Nephron (organoid): ENCODE results near the gene AAK1.
"Not testable (repeated sequence)": the region's sequence is repeated elsewhere in the genome, so short reads cannot be mapped to it uniquely, and the experiment has no call there.

Experiments
- H3K27ac Mint-ChIP-seq, 3 experiments: 2 replicates each; pipeline ENCODE4 v1.8.0; 2020; ENCODE audit warnings: mixed read lengths in 3 of 3, mild to moderate bottlenecking in 2 of 3, moderate library complexity in 1 of 3
- H3K27me3 Mint-ChIP-seq: 2 replicates; pipeline ENCODE4 v1.8.0; 2021; ENCODE audit warnings: low read depth, mild to moderate bottlenecking, moderate library complexity, mixed read lengths
- H3K36me3 Mint-ChIP-seq: 2 replicates; pipeline ENCODE4 v1.8.0; 2020; ENCODE audit warnings: low read depth, mixed read lengths
- H3K4me1 Mint-ChIP-seq: 2 replicates; pipeline ENCODE4 v1.8.0; 2020; ENCODE audit warnings: mixed read lengths
- H3K4me3 Mint-ChIP-seq, 3 experiments: 2 replicates each; pipeline ENCODE4 v1.8.0; 2020; ENCODE audit warnings: mild to moderate bottlenecking in 3 of 3, mixed read lengths in 3 of 3, moderate library complexity in 2 of 3
- H3K9me3 Mint-ChIP-seq: 2 replicates; pipeline ENCODE4 v1.8.0; 2020; ENCODE audit warnings: mixed read lengths
- CTCF ChIP-seq, 3 experiments: fragments of 200-600 bp; sonication (generic); IDR thresholded peaks; one replicate each; pipeline ENCODE4 v1.5.0; 2021; ENCODE audit warnings: antibody characterized with exemption in 3 of 3; ENCODE audit not compliant: unreplicated experiment in 3 of 3

AAK1 gene

GRCh38 chr2:69623236-69623635, 20.3 kb downstream of the AAK1 start:
- H3K36me3 Mint-ChIP-seq, result peaks cover 3% of the 10 kb centered on the region
- no peak for TF ChIP-seq CTCF (IDR thresholded peaks at IDR 0.05; ENCODE audit: unreplicated experiment in 3 of 3)

GRCh38 chr2:69622805-69623204, 20.7 kb downstream of the AAK1 start:
- H3K4me1 Mint-ChIP-seq, H3K27me3 Mint-ChIP-seq, H3K9me3 Mint-ChIP-seq, H3K4me3 Mint-ChIP-seq, H3K27ac Mint-ChIP-seq, H3K36me3 Mint-ChIP-seq: not testable (repeated sequence)

More at GRCh38 chr2:69623236-69623635, 20.3 kb downstream of the AAK1 start:
- H3K27ac Mint-ChIP-seq, result no peak overlapping the region
- H3K4me3 Mint-ChIP-seq, result no peak overlapping the region
- H3K9me3 Mint-ChIP-seq, result no peaks in the 10 kb centered on the region
- no peaks in the 10 kb centered on the region for H3K27me3 Mint-ChIP-seq
- no peaks in the 10 kb centered on the region for H3K4me1 Mint-ChIP-seq

GRCh38 chr2:69622017-69622540, 21.5 kb downstream of the AAK1 start:
- H3K36me3 Mint-ChIP-seq, result not testable (repeated sequence)

GRCh38 chr2:69621440-69621839, 22.1 kb downstream of the AAK1 start:
- Mint-ChIP-seq H3K27ac (no peak overlapping the region), H3K27me3 (no peaks in the 10 kb centered on the region), H3K36me3 (peaks cover 6% of the 10 kb centered on the region), H3K9me3 (no peaks in the 10 kb centered on the region), H3K4me3 (no peak overlapping the region), H3K4me1 (no peaks in the 10 kb centered on the region)
- TF ChIP-seq CTCF (IDR thresholded peaks at IDR 0.05; ENCODE audit: unreplicated experiment in 3 of 3), result no peak

More at GRCh38 chr2:69622017-69622540, 21.5 kb downstream of the AAK1 start:
- not testable (repeated sequence) for H3K4me1 Mint-ChIP-seq, H3K27me3 Mint-ChIP-seq, H3K4me3 Mint-ChIP-seq, H3K27ac Mint-ChIP-seq, H3K9me3 Mint-ChIP-seq

- Mint-ChIP-seq H3K27me3 (no peaks in the 10 kb centered on the region), H3K27ac (no peak overlapping the region), H3K36me3 (peaks cover 6% of the 10 kb centered on the region), H3K4me1 (no peaks in the 10 kb centered on the region), H3K4me3 (no peak overlapping the region), H3K9me3 (no peaks in the 10 kb centered on the region)
- no peak for TF ChIP-seq CTCF (IDR thresholded peaks at IDR 0.05; ENCODE audit: unreplicated experiment in 3 of 3)
These were observed 22.7 kb downstream of the AAK1 start for GRCh38 chr2:69620870-69621269.

- H3K4me3 Mint-ChIP-seq, result no peak overlapping the region
- no peaks in the 10 kb centered on the region for H3K27me3 Mint-ChIP-seq
- H3K4me1 Mint-ChIP-seq, result no peaks in the 10 kb centered on the region
- no peak for TF ChIP-seq CTCF (IDR thresholded peaks at IDR 0.05; ENCODE audit: unreplicated experiment in 3 of 3)
- peaks cover 15% of the 10 kb centered on the region for H3K36me3 Mint-ChIP-seq
- H3K9me3 Mint-ChIP-seq, result no peaks in the 10 kb centered on the region
- no peak overlapping the region for H3K27ac Mint-ChIP-seq
These were observed 23.8 kb downstream of the AAK1 start for GRCh38 chr2:69619725-69620124.

- H3K27ac Mint-ChIP-seq, result no peak overlapping the region
- no peaks in the 10 kb centered on the region for H3K27me3 Mint-ChIP-seq
- peaks cover 3% of the 10 kb centered on the region for H3K9me3 Mint-ChIP-seq
- H3K4me3 Mint-ChIP-seq, result no peak overlapping the region
- H3K4me1 Mint-ChIP-seq, result no peaks in the 10 kb centered on the region
- H3K36me3 Mint-ChIP-seq, result peaks cover 25% of the 10 kb centered on the region
- no peak for TF ChIP-seq CTCF (IDR thresholded peaks at IDR 0.05; ENCODE audit: unreplicated experiment in 3 of 3)
These were observed 25.2 kb downstream of the AAK1 start for GRCh38 chr2:69618362-69618761.
